Brain pericyte (primary cell): ENCODE results near the gene MIEF1.
"Not testable (repeated sequence)": the region's sequence is repeated elsewhere in the genome, so short reads cannot be mapped to it uniquely, and the experiment has no call there.

Experiments used
- DNase-seq: peaks from one replicate; pipeline ENCODE4 v3.0.0-alpha.2; 2012; ENCODE audit warnings: low read depth, low spot score

Gene MIEF1

GRCh38 chr22:39512026-39512425, 9.9 kb downstream of the MIEF1 start:
- no peak for DNase-seq

- no peak for DNase-seq
Measured at GRCh38 chr22:39513791-39514190, 11.7 kb downstream of the MIEF1 start.

GRCh38 chr22:39514373-39514973, 12.4 kb downstream of the MIEF1 start:
- no peak for DNase-seq

DNA sequence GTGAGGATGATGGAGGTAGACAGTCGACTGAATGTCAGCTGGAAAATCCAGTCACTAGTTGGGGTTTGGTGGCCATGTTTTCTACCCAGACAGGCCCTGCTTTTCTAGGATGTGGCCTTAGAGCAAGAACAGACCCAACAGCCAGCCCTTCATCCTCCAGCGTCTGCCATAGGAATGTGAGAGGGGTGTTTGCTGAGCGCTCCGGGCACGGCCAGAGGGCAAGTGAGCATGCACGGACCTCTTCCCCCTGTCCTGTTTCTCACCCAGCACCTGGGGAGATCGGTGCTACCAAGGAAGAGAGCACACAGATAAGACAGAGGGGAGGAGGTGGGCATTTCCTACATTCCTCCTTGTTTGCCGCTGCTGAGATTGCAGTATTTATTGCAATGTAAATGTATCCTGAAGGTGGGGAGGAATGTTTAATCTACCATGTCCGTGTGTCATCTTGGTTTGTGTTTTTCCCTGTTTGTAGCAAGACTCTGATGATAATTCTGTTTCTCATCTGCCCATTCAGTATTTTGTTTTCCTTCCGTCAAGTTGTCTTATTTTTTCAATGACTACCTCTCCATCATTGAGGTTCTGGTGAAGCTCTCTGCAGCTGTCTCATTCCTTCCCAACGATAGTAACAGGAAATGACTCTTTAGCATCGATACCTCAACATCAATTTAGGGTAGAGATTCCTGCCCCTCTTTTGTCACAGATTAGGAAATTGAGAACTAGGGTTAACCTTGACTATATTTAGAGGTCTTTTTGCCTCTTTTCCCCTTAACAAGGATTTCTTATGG, 13.4 kb downstream of the MIEF1 start:
- DNase-seq: no peak

DNA sequence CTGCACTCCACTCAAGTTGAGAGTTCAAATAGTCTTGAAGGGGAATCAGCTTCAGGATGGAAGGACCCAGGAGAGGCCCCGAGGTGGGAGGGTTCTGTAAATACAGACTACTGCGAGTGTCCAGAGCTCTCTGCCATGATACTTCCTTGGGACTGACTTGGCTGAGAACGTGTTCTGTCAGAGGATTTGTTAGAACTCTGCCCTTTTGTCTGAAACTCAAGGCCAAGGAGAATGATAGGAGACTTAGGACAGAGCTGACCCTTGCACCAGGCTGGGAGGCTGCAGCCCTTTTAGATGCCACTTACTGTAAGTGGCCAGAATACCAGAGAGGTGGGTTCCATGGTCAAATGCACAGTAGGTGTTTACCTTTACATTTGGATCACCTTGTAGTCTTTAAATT, 15.4 kb downstream of the MIEF1 start:
- no peak for DNase-seq

GRCh38 chr22:39518144-39518786, 16.2 kb downstream of the MIEF1 start:
- no peak for DNase-seq

- DNase-seq: no peak
Measured at GRCh38 chr22:39518996-39519680, 17.0 kb downstream of the MIEF1 start.

DNA sequence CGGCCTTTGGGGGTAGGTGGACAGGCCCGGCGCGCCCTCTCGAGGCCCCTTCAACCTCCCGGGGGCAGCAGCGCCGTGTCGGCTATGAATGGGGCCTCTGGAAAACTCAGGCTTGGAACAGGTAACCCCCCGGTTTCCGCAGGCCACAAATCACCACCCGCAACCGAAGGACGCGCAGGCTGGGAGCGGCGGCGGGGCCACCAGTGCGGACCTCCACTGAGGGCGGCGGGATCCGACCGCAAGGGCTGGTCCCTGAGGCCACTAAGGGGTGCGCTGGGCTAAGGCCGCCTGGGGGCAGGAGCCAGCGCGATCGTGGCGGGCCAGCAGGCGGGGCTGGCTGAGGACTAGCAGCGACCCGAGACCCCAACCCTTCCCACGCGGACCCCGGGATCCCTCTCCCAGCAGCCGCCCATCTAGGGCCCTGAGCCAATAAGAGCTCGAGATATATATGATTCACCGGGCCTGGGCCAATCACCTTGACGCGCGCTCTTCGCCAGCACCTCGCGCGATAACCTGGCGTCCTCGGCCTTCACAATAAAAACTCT, 17.7 kb downstream of the MIEF1 start:
- no peak for DNase-seq

DNA sequence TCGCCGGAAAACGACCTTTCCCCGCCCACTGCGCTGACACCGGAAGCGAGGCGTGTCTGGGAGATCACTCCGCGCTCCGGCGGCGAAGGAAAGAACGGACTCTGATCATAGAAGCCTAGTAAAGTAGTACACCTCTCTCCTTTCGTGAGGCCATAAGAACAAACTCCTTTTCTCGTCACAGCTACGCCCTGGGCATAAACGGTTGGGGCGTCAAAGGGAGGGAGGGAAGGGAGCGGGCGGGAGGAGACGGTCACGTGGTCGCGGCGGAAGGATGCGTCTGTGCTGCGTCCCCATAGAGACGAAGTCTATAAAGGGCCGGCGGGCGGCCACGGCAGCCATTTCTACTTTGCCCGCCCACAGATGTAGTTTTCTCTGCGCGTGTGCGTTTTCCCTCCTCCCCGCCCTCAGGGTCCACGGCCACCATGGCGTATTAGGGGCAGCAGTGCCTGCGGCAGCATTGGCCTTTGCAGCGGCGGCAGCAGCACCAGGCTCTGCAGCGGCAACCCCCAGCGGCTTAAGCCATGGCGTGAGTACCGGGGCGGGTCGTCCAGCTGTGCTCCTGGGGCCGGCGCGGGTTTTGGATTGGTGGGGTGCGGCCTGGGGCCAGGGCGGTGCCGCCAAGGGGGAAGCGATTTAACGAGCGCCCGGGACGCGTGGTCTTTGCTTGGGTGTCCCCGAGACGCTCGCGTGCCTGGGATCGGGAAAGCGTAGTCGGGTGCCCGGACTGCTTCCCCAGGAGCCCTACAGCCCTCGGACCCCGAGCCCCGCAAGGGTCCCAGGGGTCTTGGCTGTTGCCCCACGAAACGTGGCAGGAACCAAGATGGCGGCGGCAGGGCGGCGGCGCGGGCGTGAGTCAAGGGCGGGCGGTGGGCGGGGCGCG, 18.4 kb downstream of the MIEF1 start, which contains the start of gene ATF4:
Gene ATF4, plus strand, starts transcription at position 337 of the 880 bp plus-strand sequence. CDS start 884 bp downstream, outside the sequence.
- DNase-seq: peak; percentile 99

- DNase-seq: not testable (repeated sequence)
Measured at GRCh38 chr22:39521106-39521885, 19.2 kb downstream of the MIEF1 start.

DNA sequence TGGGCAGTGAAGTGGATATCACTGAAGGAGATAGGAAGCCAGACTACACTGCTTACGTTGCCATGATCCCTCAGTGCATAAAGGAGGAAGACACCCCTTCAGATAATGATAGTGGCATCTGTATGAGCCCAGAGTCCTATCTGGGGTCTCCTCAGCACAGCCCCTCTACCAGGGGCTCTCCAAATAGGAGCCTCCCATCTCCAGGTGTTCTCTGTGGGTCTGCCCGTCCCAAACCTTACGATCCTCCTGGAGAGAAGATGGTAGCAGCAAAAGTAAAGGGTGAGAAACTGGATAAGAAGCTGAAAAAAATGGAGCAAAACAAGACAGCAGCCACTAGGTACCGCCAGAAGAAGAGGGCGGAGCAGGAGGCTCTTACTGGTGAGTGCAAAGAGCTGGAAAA, 20.0 kb downstream of the MIEF1 start:
- not testable (repeated sequence) for DNase-seq

- DNase-seq: no peak
Measured at GRCh38 chr22:39522567-39523300, 20.6 kb downstream of the MIEF1 start.

GRCh38 chr22:39524089-39524752, 22.1 kb downstream of the MIEF1 start:
- no peak for DNase-seq

DNA sequence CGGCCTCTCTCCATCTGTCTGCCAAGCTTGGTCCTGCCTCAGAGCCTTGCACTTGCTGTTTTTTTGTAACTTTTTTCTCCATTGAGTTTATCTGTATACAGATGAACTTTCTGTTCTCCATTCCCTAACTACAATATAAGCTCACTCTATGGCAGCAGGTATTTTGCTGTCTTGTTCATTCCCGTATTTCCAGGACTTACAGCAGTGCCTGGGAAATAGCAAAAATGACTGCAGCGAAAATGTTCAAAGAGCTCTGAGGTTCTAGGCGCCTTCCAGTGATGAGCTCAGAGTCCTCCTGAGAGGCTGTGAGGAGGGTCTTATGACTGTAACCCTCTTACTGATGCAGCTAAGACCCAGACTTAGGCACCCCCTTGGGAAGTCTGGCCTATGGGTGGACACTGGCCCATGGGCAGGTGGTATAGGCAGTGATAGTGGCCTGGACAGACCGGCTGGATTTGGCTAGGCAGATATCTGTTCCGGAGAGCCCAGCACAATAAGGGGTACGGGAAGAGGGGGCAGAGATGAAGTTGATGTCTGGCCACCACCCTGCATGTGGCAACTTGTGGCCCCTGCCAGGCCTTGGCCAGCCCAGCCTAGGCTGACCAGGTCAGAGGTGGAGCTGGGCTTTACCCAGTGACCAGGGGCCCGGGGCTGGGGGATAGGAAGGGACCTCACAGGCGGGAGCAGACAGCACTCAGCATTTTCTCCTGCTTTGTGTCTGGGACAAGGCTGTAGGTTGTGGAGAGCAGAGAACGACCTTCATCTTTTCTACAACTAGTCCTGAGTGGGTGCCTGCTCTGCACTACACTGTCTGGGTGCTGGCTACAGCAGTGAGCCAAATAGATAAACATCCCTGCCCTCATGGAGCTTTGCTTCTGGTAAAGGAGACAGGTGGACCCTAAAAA, 22.9 kb downstream of the MIEF1 start:
- no peak for DNase-seq

DNA sequence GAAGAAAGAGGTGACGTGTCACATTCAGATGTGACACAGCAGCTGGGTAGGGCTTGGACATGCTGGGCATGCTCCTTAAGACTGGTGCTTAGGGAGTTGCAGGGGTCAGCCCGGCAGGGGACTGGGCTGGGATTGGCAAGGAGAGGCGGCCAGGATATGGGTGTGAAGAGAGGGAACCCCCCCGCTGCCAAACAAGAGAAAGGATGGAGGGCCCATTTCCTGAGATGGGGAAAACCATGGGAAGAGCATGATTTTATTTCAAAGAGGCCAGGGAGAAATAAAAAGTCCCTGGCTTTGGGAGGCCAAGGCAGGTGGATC, 23.5 kb downstream of the MIEF1 start:
- no peak for DNase-seq

DNA sequence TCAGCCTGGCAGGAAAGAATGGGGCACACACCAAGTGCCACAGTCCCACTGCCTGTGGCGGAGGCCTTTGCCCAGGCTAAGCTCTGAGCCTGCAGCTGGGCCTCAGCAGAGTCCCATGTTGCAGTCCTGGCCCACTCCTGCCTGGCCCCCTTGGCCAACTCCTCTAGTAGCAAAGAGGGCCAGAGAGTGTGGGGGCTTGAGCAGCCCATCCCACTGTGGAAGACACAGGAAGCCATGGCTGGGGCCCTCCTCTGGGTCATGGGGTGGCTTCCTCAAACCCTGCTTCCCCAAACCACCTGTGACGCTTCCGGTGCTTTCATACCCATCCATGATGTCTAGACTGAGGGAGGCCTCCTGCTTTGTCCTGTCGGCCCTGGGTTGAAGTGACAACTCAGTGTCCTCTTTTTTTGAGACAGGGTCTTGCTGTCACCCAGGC, 24.7 kb downstream of the MIEF1 start:
- DNase-seq: no peak

- no peak for DNase-seq
Measured at GRCh38 chr22:39527481-39527961, 25.4 kb downstream of the MIEF1 start.
